HG03571 (cell line): Measurements from ENCODE around the gene DDX17.
"Not testable (repeated sequence)": the region's sequence is repeated elsewhere in the genome, so short reads cannot be mapped to it uniquely, and the experiment has no call there.

Experiments used
- ATAC-seq: cut with Tn5 transposase; IDR thresholded peaks from one replicate; pipeline ENCODE4 v1.9.1; 2021; ENCODE audit not compliant: unreplicated experiment

DDX17 gene

DNA sequence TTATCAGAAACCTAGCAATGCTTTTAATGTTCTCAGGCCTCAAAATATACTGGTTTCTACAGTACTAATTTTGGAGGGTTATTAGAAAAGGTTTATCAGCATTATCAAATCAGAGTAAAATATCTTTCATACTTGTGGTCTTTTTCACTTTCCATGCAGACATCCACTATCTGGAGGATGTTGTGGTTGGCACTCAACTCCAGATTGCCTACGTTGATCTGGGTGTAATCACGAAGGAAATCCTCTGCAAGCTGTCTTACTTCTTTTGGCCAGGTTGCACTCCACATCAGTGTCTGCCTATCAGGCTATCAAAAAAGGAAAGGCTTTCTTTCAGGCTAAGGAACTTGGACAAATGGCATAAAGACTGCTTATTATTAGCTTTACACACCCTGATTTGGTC lies 11.6 kb downstream of the DDX17 start:
- ATAC-seq = no peak

DNA sequence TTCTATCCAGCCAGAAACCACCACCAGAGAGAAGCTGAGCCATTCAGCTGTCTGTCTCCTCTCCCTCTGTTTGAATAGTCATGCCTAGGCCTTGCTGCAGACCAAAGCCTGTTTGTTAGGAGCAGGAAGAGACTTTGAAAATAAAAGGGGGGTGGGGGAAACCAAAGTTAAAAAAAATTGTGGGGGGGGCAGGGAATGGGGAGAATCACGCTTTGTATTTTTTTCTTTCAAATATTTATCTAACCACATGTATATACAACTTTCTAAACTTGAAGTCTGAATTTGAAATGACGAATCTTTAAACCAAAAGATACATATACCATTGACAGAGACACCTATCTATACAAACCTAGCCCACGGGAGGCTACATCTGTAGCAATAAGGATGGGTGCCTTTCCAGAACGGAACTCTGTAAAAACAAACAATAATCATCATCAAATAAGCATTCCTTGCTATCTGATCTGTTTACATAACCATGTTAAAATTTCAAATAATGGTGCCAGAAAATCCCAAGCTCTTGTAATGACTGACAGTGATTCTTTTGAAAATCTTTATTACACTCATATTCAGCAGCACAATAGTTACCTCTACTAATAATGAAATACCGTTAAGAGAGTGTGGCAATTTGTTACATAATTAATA lies 14.3 kb downstream of the DDX17 start:
- ATAC-seq = no peak

DNA sequence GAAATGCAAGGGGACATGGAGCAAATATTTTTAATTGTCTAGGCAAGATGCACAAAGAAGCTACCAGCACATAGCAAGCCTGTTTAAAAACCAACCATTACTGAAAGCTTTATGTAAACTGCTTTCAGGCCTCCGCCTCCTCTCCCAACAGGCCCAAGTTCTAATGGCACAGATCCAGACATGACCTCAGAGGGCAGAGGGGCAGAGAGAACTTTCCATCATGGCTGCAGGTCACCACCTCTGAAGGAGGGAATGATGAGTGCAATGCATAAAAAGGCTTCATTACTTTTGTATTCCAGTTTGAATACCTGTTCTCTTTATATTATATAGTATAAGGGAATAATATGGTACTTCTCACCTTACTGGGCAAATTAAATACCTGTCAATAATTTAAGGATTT lies 15.2 kb downstream of the DDX17 start:
- ATAC-seq = no peak

DNA sequence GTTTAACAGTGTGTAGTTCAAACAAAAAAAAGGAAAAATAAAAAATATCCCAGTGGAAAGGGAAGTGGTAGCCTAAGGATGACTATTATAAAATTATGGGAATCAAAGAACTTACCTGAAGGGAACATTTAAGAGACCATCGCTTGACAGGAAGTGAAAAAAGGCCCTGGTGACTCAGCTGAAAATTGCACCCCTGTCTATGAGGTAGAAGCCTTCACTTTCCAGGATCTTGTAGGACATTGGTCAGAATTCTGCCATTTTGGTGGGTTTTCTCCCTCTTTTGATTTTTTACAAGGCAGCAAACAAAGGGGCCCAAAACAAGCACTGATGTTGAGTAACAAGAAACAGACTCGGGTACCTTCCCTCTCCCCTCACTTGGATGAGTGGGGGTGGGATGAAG lies 15.6 kb downstream of the DDX17 start:
- no peak for ATAC-seq

DNA sequence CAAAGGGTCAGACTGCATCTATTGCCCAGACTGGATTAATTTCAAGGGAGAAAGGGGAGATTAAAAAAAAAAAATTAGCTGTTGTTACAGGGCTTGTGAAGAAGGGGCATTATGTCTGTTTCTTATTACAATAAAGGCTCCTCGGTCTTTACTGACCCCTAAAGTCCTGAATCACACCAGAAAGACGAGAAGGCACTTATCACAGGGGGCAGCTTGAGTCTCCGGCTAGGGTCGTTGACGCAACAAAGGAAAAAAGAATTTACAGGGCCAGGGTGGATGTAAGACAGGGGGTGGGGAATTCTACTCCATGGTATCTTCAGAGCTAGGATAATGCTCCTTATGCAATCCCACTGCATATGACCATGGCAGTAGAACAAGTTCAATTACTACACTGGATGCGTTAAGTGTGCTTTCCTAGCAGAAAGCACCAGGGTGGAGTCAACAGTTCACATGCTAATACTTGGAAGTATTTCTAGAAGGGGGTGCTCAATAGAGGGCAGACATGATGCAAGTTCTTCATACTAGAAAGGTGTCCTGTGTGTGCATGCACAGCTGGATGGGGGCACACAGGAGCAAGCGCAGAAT lies 16.5 kb downstream of the DDX17 start:
- ATAC-seq = no peak

DNA sequence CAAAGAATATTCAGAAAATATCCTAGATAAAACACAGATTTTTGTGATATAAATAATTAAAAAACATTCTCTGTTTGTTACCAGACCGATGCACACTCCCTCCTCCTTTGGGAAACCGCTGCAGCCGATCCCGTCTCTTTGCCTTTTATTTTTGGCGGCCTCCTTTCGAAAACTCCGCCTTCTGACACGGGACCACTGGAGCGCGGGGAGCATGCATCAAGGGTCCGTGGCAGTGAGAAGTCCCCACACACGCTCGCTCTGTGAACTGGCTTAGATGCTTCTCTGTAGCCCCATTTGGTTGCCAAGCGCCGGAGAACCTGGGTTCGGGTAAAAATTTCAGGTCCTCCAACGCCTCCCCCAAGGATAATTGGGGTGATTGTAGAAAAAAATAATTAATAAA lies 17.0 kb downstream of the DDX17 start:
- no peak for ATAC-seq

DNA sequence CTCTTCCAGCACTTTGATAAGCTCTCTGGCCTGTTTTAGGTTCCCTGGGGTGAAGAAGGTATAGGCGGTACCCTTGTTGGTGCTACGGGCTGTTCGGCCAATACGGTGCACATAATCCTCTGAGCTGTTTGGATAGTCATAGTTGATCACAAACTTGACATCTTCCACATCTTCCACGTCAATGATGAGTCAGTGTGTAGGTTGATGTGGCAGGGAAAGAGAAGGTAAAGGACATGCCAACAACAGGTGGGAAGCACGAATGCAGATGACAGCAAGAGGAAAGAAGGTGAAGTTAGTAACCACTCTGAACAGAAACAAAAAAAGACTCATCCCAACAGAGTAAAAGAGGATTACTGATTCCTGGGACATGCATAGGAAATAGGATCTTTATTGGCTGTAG lies 18.2 kb downstream of the DDX17 start:
- ATAC-seq = no peak

DNA sequence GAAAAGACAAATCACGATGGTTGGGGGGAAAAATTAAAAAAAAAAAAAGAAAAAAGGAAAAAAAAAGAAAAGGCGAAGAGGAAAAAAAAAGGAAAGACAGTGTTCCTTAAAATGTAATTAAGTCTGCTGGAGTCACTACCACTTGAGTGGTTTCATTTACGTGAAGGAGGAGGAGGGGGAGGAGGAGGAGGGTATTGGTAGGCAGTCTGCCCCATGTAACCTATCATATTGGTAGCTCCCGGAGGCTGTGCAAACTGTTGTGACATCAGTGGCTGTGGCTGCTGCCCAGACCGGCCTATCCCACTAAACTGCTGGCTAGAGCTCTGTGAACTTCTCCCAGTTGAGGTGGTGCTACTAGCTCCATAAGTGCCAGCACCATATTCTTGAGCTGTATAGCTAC lies 20.3 kb downstream of the DDX17 start:
- ATAC-seq = no peak

DNA sequence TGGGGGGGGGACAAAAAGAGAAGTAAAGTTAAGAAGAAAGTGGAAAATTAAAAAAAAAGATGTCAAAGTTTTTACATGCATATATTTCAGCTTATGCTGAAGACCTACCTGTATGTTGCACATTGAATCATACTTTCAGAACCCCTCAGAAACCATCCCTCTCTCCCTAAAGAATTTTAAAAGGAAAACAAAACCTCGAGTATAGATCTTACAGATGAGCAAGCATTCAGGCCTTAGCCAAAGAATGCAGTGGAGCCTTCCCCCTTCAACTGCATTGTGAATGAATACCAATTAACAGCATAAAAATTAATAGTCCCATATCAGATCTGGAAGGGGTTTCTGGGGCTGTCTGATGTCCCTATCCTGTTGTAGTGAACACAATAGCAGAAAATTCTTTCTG lies 21.9 kb downstream of the DDX17 start:
- ATAC-seq = no peak

DNA sequence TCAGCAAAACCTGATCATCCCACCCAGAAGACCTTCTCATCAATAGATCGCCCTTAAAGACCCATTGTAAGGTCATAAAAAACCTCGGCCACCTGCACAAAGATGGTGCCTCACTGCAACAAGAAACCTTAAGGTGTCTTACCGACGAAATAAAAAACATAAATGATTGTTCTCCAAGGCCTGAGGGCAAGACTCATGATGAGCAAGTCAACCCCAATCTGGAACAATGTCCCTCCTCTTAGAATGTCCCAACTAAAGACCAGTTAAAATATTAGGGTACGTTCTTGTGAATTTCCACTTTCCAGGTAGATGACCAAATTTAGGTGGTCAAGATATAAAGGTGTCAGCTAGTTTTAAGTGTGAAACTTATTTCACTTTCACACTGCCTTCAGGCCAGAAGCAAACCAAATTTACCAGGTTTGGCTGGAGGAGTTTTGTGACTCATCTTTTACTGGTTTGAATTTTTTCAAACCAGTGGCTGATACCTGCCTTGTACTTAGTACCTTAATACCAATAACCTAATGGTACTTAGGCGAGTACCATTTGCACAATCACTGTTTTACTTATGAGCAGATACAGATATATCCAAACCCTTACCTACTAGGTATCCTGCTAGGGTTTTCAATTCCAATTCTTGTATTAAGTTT lies 23.3 kb downstream of the DDX17 start:
- no peak for ATAC-seq

DNA sequence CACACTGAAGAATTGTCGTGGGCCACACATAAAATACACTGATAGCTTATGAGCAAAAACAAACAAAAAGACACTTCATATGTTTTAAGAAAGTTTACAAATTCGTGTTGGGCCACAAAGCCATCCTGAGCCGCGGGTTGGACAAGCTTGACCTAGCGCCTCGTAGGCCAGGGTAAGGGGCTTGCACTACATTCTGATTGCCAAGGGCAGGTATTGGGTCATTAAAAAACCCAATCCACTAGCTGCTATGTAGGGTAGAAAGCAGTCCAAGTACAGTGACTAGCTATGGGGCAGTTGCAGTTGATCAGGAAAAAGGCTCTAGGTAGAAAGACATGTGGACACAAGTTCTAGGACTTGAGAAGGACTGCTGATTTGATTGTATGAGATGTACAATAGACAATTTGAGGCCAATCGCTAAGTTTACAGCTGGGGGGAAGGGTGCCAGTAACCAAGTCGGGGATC lies 24.2 kb downstream of the DDX17 start:
- ATAC-seq = no peak

DNA sequence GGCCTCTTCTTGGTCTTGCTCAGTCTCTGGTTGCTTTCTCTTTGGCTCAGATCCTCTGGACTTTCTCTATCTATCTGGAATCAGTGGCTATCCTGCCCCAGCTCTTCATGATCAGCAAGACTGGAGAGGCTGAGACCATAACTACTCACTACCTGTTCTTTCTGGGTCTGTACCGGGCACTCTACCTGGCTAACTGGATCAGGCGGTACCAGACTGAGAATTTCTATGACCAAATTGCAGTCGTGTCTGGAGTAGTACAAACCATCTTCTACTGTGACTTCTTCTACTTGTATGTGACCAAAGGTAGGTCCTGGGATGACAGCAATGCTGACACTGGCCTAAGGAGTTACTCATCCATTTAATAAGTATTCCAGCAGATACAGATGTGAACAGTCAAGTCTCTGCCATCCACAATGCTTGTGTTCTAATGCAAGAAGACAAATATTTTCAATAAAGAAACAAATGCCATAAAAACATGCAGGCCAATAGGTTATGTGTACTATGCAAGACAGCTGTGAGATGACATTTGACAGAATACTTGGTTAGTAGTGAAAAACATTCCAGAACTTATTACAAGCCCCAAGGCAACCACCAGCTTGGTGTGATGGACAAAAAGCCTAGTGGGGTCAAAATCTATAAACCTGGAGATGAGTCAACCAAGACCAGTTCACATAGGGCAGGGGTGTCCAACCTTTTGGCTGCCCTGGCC lies 24.8 kb downstream of the DDX17 start:
- ATAC-seq = no peak

DNA sequence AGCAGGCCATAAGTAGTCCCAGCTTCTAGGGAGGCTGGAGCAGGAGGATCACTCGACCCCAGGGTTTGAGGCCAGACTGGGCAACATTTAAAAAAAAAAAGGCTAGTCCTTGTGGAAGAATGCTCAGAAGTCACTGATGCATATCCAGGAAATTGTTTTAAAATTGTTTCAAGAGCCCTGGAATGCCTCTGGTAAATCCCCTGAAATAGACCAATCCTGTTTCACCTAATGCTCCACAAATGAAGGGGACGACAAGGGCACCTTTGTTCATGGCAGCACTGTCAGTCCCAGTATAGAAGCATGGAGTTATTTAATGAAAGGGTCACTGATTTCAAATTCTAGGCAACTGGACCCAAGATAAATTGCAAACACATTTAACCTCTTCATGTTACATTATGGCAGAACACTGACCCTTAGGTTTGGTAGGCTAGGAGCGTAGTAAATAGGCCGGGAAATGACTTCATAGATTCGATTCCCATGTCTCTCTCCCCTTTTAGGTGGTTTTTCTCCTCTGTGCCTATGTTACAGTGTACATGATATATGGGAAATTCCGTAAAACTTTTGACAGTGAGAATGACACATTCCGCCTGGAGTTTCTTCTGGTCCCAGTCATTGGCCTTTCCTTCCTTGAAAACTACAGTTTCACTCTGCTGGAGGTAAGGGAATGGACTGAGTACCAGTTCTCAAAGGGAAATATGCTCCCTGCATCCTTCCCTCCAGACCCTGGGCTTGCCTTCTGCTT lies 26.8 kb downstream of the DDX17 start:
- ATAC-seq = no peak

DNA sequence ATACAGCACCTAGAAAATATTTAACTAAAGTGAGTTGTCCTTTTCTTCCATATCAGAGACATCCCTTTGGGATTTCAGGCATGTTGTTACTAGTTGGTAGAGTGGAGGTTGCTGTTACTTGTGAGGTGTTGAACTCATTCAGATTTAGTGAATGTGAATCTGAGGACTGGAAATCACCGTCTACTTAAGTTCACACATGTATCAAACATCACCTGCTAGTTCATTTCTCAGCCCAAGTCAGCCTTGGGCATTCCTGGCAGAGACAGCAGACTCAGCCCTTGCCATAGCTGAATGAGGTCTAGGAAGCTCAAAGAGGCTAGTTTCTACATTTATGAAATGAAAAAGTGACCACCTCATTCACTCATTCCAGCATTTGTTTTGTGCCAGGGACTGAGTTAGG lies 28.5 kb downstream of the DDX17 start:
- no peak for ATAC-seq

DNA sequence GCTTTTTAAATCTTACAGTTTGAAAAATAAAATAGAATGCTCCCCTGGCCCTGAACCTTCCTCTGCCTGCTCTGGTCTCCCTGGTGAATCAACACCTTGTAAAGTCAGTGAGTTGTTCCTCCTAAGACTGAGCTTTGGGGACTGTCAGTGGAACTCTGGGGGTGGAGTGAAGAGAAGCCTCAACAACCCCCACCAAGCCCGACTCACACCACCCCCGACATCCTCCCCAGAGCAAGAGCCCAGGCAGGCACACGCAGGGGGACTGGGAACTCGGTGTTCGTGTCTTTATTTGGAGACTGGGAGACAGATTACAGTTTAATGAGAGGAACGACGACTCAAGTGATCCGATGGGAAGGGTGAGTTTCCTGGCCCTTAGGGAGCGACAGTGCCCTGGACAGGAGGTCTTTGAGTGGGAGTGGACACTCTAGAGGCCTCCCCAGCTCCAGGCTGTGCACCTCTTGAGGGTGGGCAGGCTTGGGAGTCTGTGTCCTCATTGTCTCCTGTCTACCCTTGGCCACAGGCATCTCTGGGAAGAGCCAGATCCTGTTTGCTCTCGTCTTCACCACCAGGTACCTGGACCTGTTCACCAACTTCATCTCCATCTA lies 32.0 kb downstream of the DDX17 start:
- ATAC-seq = no peak

DNA sequence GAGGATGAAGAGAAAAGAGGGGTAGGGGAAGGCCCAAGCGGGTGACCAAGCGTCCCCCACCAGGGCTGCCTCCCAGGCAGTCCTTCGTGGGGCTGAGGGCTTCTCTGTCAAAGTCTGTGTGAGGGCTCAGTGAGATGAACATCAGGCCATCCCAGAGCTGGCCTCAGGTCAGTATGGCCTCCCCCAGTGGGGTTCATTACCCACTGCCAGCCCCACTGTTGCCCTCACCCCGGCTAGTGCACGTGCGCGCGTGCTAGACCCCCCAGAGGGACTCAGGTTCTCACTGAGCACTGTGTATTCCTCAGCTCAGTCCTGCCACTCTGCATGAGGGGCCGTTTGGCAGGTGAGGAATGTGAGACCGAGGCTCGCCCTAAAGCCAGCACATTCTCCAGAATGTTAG lies 34.9 kb downstream of the DDX17 start:
- no peak for ATAC-seq

DNA sequence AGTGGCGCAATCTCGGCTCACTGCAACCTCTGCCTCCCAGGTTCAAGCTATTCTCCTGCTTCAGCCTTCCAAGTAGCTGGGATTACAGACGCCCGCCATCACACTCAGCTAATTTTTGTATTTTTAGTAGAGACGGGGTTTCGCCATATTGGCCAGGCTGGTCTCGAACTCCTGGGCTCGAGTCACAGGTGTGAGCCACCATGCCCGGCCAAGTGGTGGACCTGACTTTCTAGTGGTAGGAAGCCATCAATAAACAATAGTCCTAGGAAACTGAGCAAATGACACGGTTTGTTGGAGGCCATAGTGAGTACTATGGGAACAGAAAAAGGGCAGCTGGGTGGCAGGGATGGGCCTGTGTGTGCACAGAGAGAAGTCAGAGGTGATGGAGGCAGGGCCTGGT lies 35.9 kb downstream of the DDX17 start:
- not testable (repeated sequence) for ATAC-seq

DNA sequence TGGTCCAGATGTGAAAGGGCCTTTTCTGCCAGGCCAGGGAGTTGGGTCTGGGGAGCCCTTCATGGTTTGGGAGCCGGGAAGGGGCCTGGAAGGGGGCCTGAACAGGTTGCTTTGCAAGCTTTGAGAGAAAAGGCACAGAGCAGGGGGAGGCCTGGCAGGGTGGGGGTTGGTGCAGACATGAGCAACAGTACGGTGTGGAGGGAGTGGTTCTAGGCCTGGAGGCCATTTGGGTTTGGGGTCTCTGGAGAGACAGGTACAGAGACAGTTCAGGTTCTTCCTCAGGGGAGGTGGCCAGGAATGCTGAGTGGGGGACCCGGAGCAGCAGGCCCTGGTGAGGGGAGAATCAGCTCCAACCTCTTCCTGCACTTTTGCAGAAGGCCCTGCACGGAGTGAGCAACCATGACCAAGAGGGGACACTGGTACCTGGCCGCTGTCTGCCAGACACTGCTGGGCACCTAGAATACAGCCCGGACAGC lies 36.8 kb downstream of the DDX17 start:
- ATAC-seq = no peak

DNA sequence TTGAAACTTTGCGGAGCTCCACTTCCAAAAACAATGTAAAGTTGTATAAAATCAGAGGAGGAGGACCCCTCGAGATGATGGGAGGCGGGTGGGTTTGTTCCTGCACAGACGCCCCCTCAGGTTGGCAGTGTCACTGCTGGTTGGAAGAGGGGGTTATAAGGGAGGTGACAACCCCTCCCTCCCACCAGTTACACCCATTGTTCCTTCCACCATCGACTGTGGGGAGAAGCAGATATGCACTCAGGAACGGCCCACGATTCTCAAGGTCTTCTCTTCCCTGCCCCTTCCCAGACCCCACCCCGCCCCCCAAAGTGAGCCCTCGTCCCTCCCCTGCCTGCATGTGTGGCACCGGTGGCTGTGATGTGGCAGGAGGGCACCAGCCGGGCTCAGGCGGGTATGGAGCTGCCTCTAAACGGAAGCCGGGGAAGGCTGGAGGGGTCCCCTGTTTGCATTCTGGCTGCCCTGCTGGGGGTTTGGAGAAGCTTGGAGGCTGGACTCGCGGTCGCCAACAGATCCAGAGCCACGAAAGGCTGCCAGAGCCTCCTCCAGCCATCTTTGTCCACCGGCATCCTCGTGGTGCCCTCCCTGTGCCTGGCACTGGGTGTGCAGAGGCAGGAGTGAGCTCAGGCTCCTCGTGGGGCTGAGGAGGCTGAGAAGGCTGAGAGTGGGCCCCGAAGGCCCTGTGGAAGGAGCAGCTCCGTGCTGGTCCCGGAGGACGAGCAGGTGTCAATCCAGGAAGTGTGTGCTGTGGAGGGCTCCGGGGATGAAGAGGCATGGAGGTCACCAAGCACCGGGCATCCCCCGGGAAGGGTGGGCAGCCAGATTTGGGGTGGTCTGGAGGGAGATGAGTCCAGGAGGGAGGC lies 37.4 kb downstream of the DDX17 start:
- no peak for ATAC-seq

DNA sequence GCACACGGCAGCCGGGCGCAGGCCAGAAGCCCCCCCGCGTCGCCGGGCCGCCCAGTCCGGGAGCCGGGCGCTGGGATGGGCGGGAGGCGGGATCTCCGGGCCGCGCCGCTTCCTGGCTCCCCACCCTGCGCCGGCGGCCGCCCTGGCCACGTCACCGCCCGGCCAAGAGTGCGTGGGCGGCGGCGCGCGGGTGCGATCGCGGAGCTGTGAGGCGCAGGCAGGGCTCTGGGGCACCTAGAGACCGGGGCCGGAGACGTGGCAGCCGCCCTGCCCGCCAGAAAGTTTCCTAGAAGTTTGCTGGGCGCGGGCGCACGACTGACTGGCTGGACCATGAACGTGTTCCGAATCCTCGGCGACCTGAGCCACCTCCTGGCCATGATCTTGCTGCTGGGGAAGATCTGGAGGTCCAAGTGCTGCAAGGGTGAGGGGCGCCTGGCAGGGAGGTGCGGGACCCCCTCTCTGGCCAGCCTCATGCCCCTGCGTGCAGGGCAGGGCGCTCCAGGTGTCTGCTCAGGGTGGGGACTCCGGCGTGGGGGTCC lies 38.1 kb downstream of the DDX17 start, which contains the start of gene KDELR3:
Gene KDELR3, plus strand, starts transcription at position 193 of the 539 bp plus-strand sequence. Its CDS starts 138 bp downstream, at position 331.
- no peak for ATAC-seq
